ENCODE results near the gene ZMAT2. TPM values are rescaled to one million over a fixed set of nuclear protein-coding genes. Genes with fewer than 3 reads are reported as not detected.
A peak's percentile ranks its signal among the peaks of the same experiment; 100 is the strongest.

The ZMAT2 gene
- total RNA-seq, 2 experiments from 2014 or later, result 24.8 to 41.6 TPM

DNA sequence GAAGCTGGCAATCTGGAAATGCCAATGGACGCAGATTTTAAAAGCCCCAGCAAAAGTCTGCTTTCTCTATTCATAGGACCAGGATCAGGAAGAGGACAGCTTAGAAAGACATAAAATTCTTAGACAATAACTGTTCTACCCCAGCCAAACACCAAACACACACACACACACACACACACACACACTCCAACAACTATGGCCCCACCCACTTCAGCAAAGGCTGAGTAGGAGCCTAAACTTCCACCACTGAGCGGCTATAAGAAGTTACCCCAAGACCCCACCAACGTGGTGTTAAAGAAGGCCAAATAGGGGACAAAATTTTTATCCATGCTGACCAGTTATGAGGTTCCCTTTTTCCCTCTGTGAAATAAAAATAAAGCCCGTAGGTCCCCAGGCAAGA is 32.9 kb downstream of the ZMAT2 start:
- no peak for TF ChIP-seq EZH2phosphoT487 (IDR thresholded peaks at IDR 0.05; ENCODE audit: borderline replicate concordance, low read depth, low read length)
- TF ChIP-seq, protein P1, sequence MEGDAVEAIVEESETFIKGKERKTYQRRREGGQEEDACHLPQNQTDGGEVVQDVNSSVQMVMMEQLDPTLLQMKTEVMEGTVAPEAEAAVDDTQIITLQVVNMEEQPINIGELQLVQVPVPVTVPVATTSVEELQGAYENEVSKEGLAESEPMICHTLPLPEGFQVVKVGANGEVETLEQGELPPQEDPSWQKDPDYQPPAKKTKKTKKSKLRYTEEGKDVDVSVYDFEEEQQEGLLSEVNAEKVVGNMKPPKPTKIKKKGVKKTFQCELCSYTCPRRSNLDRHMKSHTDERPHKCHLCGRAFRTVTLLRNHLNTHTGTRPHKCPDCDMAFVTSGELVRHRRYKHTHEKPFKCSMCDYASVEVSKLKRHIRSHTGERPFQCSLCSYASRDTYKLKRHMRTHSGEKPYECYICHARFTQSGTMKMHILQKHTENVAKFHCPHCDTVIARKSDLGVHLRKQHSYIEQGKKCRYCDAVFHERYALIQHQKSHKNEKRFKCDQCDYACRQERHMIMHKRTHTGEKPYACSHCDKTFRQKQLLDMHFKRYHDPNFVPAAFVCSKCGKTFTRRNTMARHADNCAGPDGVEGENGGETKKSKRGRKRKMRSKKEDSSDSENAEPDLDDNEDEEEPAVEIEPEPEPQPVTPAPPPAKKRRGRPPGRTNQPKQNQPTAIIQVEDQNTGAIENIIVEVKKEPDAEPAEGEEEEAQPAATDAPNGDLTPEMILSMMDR (conservative IDR thresholded peaks at IDR 0.05; ENCODE audit: low read length), result no peak
- H3K9me2 ChIP-seq (ENCODE audit: insufficient read depth, low read length), result no peaks in the 10 kb centered on the region
- no peak overlapping the region for H3K4me3 ChIP-seq (ENCODE audit: low read depth, low read length, poor library complexity, severe bottlenecking)
- BruUV-seq (replicated peaks), result no TSS peak
- H3K4me2 ChIP-seq (ENCODE audit: low read length), result no peak overlapping the region
- no peak overlapping the region for H2AFZ ChIP-seq (ENCODE audit: low read length)
- intact Hi-C loops (cut with micrococcal nuclease; ENCODE audit: unreplicated experiment), result no loop called here
- DNase-seq (ENCODE audit: low spot score), result no peak
- no peaks in the 10 kb centered on the region for H3K4me1 ChIP-seq (ENCODE audit: insufficient read depth, low read length, poor library complexity, severe bottlenecking)
- no peaks in the 10 kb centered on the region for H3K79me2 ChIP-seq (ENCODE audit: insufficient read depth, low read depth, low read length)
- POLR2A ChIA-PET, result interaction anchor here (0.6 kb wide), 1 partner anchor 875 kb away, joined by 3 read pairs; no protein-coding TSS in a partner anchor
- CTCF ChIA-PET (ENCODE audit: unreplicated experiment), result no interaction called here
- no peak overlapping the region for H3K27ac ChIP-seq (ENCODE audit: low read depth, low read length, poor library complexity, severe bottlenecking)
- H4K20me1 ChIP-seq (ENCODE audit: insufficient read depth, low read length), result no peaks in the 10 kb centered on the region
- H3K36me3 ChIP-seq (ENCODE audit: insufficient read depth, low read length), result no peaks in the 10 kb centered on the region
- H3K9me3 ChIP-seq (ENCODE audit: low read length), result no peaks in the 10 kb centered on the region

GRCh38 chr5:140734354-140734753 is 34.1 kb downstream of the ZMAT2 start:
- no TSS peak for BruUV-seq (replicated peaks)
- Histone ChIP-seq H3K4me3 (ENCODE audit: low read depth, low read length, poor library complexity, severe bottlenecking) (no peak overlapping the region), H3K27ac (ENCODE audit: low read depth, low read length, poor library complexity, severe bottlenecking) (no peak overlapping the region), H3K4me1 (ENCODE audit: insufficient read depth, low read length, poor library complexity, severe bottlenecking) (no peaks in the 10 kb centered on the region), H2AFZ (ENCODE audit: low read length) (no peak overlapping the region), H3K9me2 (ENCODE audit: insufficient read depth, low read length) (no peaks in the 10 kb centered on the region), H4K20me1 (ENCODE audit: insufficient read depth, low read length) (no peaks in the 10 kb centered on the region), H3K4me2 (ENCODE audit: low read length) (no peak overlapping the region), H3K79me2 (ENCODE audit: insufficient read depth, low read depth, low read length) (no peaks in the 10 kb centered on the region), H3K36me3 (ENCODE audit: insufficient read depth, low read length) (no peaks in the 10 kb centered on the region), H3K9me3 (ENCODE audit: low read length) (no peaks in the 10 kb centered on the region)
- ChIA-PET CTCF (ENCODE audit: unreplicated experiment) (no interaction called here), POLR2A (no interaction called here)
- intact Hi-C loops (cut with micrococcal nuclease; ENCODE audit: unreplicated experiment), result no loop called here
- TF ChIP-seq, protein P1 (conservative IDR thresholded peaks at IDR 0.05; ENCODE audit: low read length), result peak; percentile 38; the same call in 1 of the 2 replicates
- no peak for TF ChIP-seq EZH2phosphoT487 (IDR thresholded peaks at IDR 0.05; ENCODE audit: borderline replicate concordance, low read depth, low read length)
- DNase-seq (ENCODE audit: low spot score), result no peak

GRCh38 chr5:140737486-140737885 is 37.2 kb downstream of the ZMAT2 start:
- TF ChIP-seq, protein P1 (conservative IDR thresholded peaks at IDR 0.05; ENCODE audit: low read length), result no peak
- no peak for TF ChIP-seq EZH2phosphoT487 (IDR thresholded peaks at IDR 0.05; ENCODE audit: borderline replicate concordance, low read depth, low read length)
- Histone ChIP-seq H3K9me3 (ENCODE audit: low read length) (no peaks in the 10 kb centered on the region), H4K20me1 (ENCODE audit: insufficient read depth, low read length) (no peaks in the 10 kb centered on the region), H2AFZ (ENCODE audit: low read length) (no peak overlapping the region), H3K9me2 (ENCODE audit: insufficient read depth, low read length) (no peaks in the 10 kb centered on the region), H3K4me3 (ENCODE audit: low read depth, low read length, poor library complexity, severe bottlenecking) (no peak overlapping the region), H3K4me2 (ENCODE audit: low read length) (no peak overlapping the region), H3K4me1 (ENCODE audit: insufficient read depth, low read length, poor library complexity, severe bottlenecking) (no peaks in the 10 kb centered on the region), H3K27ac (ENCODE audit: low read depth, low read length, poor library complexity, severe bottlenecking) (no peak overlapping the region), H3K79me2 (ENCODE audit: insufficient read depth, low read depth, low read length) (no peaks in the 10 kb centered on the region), H3K36me3 (ENCODE audit: insufficient read depth, low read length) (no peaks in the 10 kb centered on the region)
- ChIA-PET CTCF (ENCODE audit: unreplicated experiment) (no interaction called here), POLR2A (no interaction called here)
- intact Hi-C loops (cut with micrococcal nuclease; ENCODE audit: unreplicated experiment), result no loop called here
- no peak for DNase-seq (ENCODE audit: low spot score)
- no TSS peak for BruUV-seq (replicated peaks)
